Activated CD4-positive, alpha-beta T cell treated with anti-CD3 and anti-CD28 coated beads, Interleukin-2, Interleukin-4, amounts not matched to agents 100 ng/mL and 50 ng/mL, durations not matched to agents 16 hours and 8 hours (primary cell): Measurements from ENCODE around the gene PGPEP1.
"Not testable (repeated sequence)": the region's sequence is repeated elsewhere in the genome, so short reads cannot be mapped to it uniquely, and the experiment has no call there.

Source experiments
- DNase-seq: peaks from one replicate; pipeline ENCODE4 v3.0.0-alpha.2; 2020; ENCODE audit warnings: low spot score

Gene PGPEP1

DNA sequence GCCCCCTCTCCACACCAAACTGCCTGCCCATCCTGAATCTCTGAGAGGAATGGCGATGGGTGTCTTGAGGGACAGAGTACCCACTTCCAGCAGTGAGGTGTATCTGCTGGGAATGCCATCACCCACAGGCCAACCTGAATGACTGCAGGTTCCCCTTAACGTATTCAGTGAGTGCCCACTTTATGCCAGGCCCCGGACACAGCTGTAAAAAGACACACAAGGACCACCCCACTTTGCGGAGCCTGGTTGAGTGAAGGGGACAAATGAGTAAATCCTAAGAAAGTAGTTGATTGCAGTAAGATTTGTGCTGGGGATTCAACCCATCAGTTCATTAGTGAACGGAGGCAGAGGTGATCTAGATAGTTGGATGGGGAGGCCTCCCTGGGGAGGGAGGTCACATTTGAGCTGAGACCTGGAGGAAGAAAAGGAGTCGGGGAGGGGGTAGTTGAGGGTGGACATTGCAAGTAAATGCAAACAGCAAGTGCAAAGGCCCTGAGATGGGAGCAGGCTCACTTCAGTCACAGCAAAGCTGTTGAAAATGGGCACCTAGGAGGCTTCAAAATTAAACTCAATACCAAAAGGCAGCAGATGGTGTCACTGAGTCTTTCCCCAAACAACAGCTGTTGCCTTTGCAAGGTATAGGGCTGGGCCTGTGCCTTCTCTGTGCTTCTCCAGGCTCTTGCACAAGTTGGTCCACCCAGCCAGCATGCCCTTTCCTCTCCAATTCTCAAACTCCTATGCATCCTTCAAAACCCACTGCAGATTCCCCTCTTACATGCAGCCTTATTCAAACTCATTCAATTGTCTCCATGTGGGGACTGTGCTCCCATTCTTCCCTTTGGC is 49.9 kb downstream of the PGPEP1 start:
- DNase-seq = no peak

DNA sequence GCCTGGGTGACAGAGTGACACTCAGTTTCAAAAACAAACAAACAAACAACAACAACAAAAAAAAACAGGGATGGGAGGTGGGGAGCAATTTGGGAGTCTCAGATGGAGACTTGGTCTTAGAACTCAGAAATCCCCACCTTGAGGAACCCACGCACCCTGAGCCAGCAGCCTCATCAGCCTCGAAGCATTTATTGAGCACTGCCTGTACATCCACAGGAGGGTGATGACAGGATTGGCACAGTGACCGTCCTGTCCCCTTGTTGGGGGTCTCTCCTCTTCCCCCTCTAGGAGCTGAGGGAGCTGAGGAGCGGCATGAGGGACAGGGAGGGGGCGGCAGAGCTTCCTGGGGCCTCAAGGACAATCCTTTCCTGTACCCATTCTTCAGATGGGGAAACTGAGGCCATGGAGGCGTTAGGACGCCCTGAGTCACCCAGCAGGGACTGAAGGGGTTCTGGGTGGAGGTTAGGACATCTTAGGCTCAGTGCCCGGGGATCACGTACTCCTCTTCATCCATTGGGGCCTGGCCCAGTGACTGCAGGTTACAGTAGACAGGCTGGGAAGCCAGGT is 51.2 kb downstream of the PGPEP1 start:
- DNase-seq = no peak

GRCh38 chr19:18392417-18392816 is 52.0 kb downstream of the PGPEP1 start:
- no peak for DNase-seq

- DNase-seq = no peak
Measured at GRCh38 chr19:18392926-18393325, 52.5 kb downstream of the PGPEP1 start.

- DNase-seq = no peak
Measured at GRCh38 chr19:18393836-18394235, 53.4 kb downstream of the PGPEP1 start.

- DNase-seq = no peak
Measured at GRCh38 chr19:18396471-18397241, 56.3 kb downstream of the PGPEP1 start.

DNA sequence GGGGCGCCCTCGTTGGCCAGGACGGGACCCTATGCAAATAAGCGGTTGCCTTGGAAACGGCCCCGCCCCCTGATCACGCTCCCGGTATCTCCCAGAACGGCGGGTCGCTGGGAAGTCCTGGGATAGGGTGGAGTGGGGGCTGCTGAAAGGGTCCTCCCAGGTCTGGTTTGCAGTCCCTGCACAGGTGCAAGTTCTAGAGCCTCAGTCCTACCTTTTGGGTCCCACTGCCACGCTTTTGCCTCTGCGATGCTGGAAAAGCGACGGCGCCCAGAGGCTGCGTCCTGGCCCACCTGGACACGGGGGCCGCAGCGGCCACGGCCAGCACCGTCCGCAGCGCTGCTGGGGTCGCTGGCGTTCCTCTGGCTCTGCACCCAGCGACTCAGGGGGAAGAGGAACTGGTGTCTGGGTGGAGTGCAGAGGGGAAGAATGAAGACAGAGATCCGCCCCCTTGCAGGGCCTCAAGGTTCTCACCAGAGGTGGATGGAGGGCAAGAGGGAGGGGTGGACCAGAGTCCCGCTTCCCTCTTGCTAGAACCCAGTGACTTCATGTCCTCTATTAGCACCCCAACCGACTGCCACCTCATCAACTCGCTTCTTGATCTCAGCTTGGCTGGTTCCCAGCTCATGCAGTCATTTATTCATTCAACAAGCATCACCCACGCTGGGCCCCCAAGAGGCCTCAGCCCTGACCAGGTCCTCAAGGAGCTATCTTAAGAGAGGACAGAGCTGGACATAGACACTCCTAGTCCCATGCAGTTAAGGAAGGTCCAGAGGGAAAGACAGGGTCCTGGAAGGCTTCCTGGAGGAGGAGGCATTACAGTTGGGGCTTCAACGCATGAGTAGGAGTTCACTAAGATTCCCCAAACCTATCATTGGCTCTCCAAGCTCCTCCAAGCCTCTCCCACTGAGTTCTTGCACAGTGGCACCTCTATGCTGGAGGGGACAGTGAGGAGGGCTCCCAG is 57.1 kb downstream of the PGPEP1 start, which contains the start of gene LRRC25:
TSS of gene LRRC25 (minus strand) at position 381 of the 961 bp plus-strand sequence. CDS start 659 bp downstream, outside the sequence.
- no peak for DNase-seq

DNA sequence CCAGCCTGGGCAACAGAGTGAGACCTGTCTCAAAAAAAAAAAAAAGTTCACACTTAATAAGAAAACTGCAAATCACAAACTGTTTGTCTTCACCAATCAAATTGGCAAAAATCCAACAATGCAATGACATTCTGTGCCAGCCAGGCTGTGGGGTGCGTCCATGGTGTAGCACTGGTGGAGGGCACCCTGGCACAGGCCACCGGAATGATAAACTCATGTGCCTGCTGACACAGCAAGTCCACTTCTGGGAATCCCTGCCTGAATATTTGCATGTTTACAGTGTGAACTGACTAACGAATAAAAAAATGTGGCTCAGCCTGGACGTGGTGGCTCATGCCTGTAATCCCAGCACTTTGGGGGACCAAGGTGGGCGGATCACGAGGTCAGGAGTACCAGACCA is 58.6 kb downstream of the PGPEP1 start:
- DNase-seq = no peak

- DNase-seq = no peak
Measured at GRCh38 chr19:18401580-18402112, 61.2 kb downstream of the PGPEP1 start.

- not testable (repeated sequence) for DNase-seq
Measured at GRCh38 chr19:18402455-18403248, 62.3 kb downstream of the PGPEP1 start.

- DNase-seq = not testable (repeated sequence)
Measured at GRCh38 chr19:18405754-18406153, 65.4 kb downstream of the PGPEP1 start.

DNA sequence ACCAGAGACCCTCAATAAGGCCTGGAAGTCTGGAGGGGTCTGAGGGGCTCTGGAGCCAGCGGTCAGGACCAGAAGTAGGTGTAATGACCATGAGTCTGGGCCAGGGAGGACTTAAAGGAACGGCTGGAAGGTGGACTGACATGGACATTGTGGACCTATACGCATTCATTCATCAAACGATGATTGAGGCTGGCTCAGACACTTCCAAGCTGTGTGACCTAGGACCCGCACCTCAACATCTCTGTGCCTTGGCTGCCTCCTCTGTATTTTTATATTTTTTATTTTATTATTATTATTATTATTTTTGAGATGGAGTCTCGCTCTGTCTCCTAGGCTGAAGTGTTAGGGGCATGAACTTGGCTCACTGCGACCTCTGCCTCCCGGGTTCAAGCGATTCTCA is 66.4 kb downstream of the PGPEP1 start:
- DNase-seq = no peak

DNA sequence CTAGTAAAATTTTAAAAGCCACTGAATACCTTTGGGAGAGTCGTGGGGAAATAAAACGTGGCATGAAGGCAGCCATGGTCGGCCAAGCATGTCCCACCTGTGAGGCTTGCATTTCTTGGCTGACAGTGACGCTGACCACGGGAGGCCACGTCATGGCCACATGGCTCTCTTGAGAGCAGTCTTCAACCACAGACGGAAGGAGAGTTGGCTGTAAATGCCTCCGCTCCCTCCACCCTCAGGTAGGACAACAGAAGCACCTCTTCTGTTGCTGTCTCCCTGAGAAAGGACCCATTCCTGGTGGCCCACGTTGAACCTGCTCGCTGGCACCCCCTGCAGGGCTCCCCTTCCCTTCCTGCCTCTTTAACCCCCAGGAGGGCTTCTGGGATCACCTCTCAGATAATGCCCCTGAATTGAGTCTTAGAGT is 67.7 kb downstream of the PGPEP1 start:
- DNase-seq = no peak

GRCh38 chr19:18412610-18413239 is 72.3 kb downstream of the PGPEP1 start:
- DNase-seq = no peak

- DNase-seq = no peak
Measured at GRCh38 chr19:18414504-18415177, 74.2 kb downstream of the PGPEP1 start.

DNA sequence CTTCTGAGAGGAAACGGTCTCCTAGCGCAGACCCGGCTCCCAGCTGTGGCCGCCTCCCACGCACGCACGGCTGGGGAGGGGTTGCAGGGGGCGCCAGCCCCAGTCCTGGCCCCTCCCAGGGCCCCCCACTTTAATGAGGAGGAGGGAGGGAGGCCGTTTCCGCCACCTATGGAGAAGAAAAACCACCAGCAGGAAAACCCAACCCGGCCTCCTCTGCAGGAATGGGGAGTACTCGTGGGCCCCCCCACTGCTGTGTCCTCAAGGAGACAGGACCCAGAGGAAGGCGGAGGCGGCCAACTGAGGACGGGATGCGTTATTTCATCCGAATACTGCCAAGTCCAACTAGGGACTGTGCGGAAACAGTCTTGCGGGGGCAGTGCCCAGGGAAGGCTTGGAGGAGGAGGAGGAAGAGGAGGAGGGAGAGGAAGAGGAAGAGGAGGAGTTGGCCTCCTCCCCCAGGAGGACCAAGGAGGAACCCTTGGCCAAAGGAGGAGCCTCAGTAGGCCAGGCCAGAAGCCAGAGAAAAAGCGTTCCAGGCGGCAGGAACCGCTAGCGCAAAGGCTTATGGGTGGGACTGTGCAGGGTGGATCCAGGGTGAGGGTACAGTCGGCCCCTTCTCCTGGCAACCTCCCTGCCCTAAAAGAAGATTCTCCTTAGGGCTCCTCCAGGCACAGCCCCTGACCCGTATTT is 74.9 kb downstream of the PGPEP1 start:
- DNase-seq = no peak

DNA sequence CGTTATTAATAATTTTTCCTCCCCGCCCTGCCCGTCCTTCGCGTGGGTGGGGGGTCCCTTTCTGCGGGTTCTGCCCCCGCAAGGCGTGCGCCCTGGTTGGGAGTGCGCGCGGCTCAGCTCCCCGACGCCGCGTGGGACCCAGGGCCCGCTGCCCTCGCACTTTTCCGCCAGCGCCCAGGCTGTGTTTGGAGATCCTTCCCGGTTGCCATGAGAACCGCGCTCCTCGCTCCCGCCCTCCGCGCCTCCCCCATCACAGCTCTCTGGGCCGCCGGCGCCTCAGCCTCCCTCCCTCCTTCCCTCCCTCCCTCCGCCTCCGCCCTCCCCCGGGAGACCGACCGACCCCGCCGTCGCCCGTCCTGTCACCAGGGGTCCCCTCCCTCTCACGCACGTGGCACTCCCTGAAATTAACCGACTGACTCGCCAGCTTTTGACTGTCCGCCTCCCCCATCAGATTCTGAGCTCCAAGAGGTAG is 76.4 kb downstream of the PGPEP1 start:
- peak; percentile 74 for DNase-seq

DNA sequence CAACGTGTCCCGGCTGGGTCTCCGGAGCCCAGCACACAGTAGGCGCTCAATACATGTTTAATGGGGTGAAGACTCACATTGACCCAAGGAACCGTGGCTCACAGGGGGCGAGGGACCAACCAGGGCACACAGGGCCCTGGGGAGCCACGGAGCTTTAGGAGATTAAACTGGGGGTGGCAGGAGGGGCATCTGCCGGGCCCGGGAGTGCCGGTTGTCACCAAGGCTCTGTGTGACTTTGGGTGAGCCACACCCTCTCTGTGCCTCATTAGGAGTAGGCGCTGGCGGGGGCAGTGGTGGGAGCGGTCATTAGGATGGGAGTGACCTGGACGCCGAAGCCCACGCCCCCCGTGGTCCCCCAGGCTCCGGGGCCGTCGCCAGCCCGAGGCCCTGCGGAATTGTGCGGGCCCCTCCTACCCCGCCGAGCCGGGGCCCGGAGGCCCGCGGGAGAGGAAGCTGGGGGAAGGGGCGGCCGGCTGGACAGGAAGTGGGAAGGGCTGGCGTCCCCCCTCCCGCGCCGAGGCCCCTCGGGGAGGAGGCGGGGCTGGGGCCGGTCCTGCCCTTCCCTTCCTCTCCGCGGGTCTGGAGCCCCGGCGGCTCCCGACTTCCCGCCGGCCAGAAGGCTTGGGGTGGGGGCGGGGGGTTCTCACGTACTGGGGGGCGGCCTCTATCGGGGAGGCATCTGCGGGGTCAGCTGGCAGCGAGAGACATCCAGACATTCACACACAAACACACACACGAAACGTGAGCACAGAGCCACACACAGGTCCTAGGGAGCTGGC is 77.0 kb downstream of the PGPEP1 start:
- DNase-seq = peak; percentile 56
